Measurements from ENCODE around the gene ABCA7.

Gene ABCA7

GRCh38 chr19:1027650-1028061 is 12.3 kb upstream of the ABCA7 start:
- Histone ChIP-seq H3K4me1 (ENCODE audit: control insufficient read depth, insufficient read depth, low read length, unreplicated experiment) (peaks cover 5% of the 10 kb centered on the region), H3K27me3 (ENCODE audit: insufficient read depth, low read length) (no peaks in the 10 kb centered on the region), H2AFZ (ENCODE audit: low read length, unreplicated experiment) (no peak overlapping the region), H3K79me2 (ENCODE audit: control insufficient read depth, insufficient read depth, low read length, unreplicated experiment) (peaks cover 30% of the 10 kb centered on the region), H3K4me3 (ENCODE audit: low read depth, low read length) (peak overlapping the region; percentile 84), H3K27ac (ENCODE audit: low read depth, low read length) (0 out of 2 replicates have a peak overlapping the region, but pooled peaks have one; percentile 45), H3K36me3 (ENCODE audit: insufficient read depth, low read length) (no peaks in the 10 kb centered on the region)

- peaks cover 5% of the 10 kb centered on the region for H3K4me1 ChIP-seq (ENCODE audit: control insufficient read depth, insufficient read depth, low read length, unreplicated experiment)
- peak overlapping the region; percentile 45 for H3K27ac ChIP-seq (ENCODE audit: low read depth, low read length)
- peak overlapping the region; percentile 84 for H3K4me3 ChIP-seq (ENCODE audit: low read depth, low read length)
- no peaks in the 10 kb centered on the region for H3K27me3 ChIP-seq (ENCODE audit: insufficient read depth, low read length)
- H2AFZ ChIP-seq (ENCODE audit: low read length, unreplicated experiment) = no peak overlapping the region
- no peaks in the 10 kb centered on the region for H3K36me3 ChIP-seq (ENCODE audit: insufficient read depth, low read length)
- H3K79me2 ChIP-seq (ENCODE audit: control insufficient read depth, insufficient read depth, low read length, unreplicated experiment) = peaks cover 30% of the 10 kb centered on the region
Observed at GRCh38 chr19:1028062-1028926, 11.6 kb upstream of the ABCA7 start.

GRCh38 chr19:1032264-1032867 is 7.5 kb upstream of the ABCA7 start:
- H3K27me3 ChIP-seq (ENCODE audit: insufficient read depth, low read length) = no peaks in the 10 kb centered on the region
- H2AFZ ChIP-seq (ENCODE audit: low read length, unreplicated experiment) = no peak overlapping the region
- no peaks in the 10 kb centered on the region for H3K36me3 ChIP-seq (ENCODE audit: insufficient read depth, low read length)
- no peak overlapping the region for H3K27ac ChIP-seq (ENCODE audit: low read depth, low read length)
- peaks cover 5% of the 10 kb centered on the region for H3K4me1 ChIP-seq (ENCODE audit: control insufficient read depth, insufficient read depth, low read length, unreplicated experiment)
- no peak overlapping the region for H3K4me3 ChIP-seq (ENCODE audit: low read depth, low read length)
- H3K79me2 ChIP-seq (ENCODE audit: control insufficient read depth, insufficient read depth, low read length, unreplicated experiment) = peaks cover 21% of the 10 kb centered on the region

GRCh38 chr19:1035998-1036621 is 3.8 kb upstream of the ABCA7 start:
- Histone ChIP-seq H3K27me3 (ENCODE audit: insufficient read depth, low read length) (no peaks in the 10 kb centered on the region), H3K79me2 (ENCODE audit: control insufficient read depth, insufficient read depth, low read length, unreplicated experiment) (no peaks in the 10 kb centered on the region), H3K27ac (ENCODE audit: low read depth, low read length) (no peak overlapping the region), H2AFZ (ENCODE audit: low read length, unreplicated experiment) (no peak overlapping the region), H3K4me3 (ENCODE audit: low read depth, low read length) (no peak overlapping the region), H3K36me3 (ENCODE audit: insufficient read depth, low read length) (no peaks in the 10 kb centered on the region), H3K4me1 (ENCODE audit: control insufficient read depth, insufficient read depth, low read length, unreplicated experiment) (peaks cover 4% of the 10 kb centered on the region)

GRCh38 chr19:1037621-1038064 is 2.3 kb upstream of the ABCA7 start:
- Histone ChIP-seq H3K79me2 (ENCODE audit: control insufficient read depth, insufficient read depth, low read length, unreplicated experiment) (no peaks in the 10 kb centered on the region), H3K4me1 (ENCODE audit: control insufficient read depth, insufficient read depth, low read length, unreplicated experiment) (peaks cover 4% of the 10 kb centered on the region), H3K27me3 (ENCODE audit: insufficient read depth, low read length) (no peaks in the 10 kb centered on the region), H3K27ac (ENCODE audit: low read depth, low read length) (no peak overlapping the region), H2AFZ (ENCODE audit: low read length, unreplicated experiment) (no peak overlapping the region), H3K36me3 (ENCODE audit: insufficient read depth, low read length) (no peaks in the 10 kb centered on the region), H3K4me3 (ENCODE audit: low read depth, low read length) (no peak overlapping the region)

GRCh38 chr19:1038978-1039645 is 795 bp upstream of the ABCA7 start:
- Histone ChIP-seq H2AFZ (ENCODE audit: low read length, unreplicated experiment) (no peak overlapping the region), H3K4me3 (ENCODE audit: low read depth, low read length) (no peak overlapping the region)

GRCh38 chr19:1040476-1041271 is 767 bp downstream of the ABCA7 start:
- Histone ChIP-seq H3K36me3 (ENCODE audit: insufficient read depth, low read length) (no peaks in the 10 kb centered on the region), H2AFZ (ENCODE audit: low read length, unreplicated experiment) (no peak overlapping the region), H3K27me3 (ENCODE audit: insufficient read depth, low read length) (no peaks in the 10 kb centered on the region), H3K4me1 (ENCODE audit: control insufficient read depth, insufficient read depth, low read length, unreplicated experiment) (peaks cover 4% of the 10 kb centered on the region), H3K27ac (ENCODE audit: low read depth, low read length) (no peak overlapping the region), H3K79me2 (ENCODE audit: control insufficient read depth, insufficient read depth, low read length, unreplicated experiment) (no peaks in the 10 kb centered on the region), H3K4me3 (ENCODE audit: low read depth, low read length) (peak overlapping the region; percentile 75)

More at GRCh38 chr19:1038978-1039645, 795 bp upstream of the ABCA7 start:
- no peaks in the 10 kb centered on the region for H3K27me3 ChIP-seq (ENCODE audit: insufficient read depth, low read length)
- no peak overlapping the region for H3K27ac ChIP-seq (ENCODE audit: low read depth, low read length)
- H3K4me1 ChIP-seq (ENCODE audit: control insufficient read depth, insufficient read depth, low read length, unreplicated experiment) = peaks cover 4% of the 10 kb centered on the region
- H3K79me2 ChIP-seq (ENCODE audit: control insufficient read depth, insufficient read depth, low read length, unreplicated experiment) = no peaks in the 10 kb centered on the region
- H3K36me3 ChIP-seq (ENCODE audit: insufficient read depth, low read length) = no peaks in the 10 kb centered on the region

- no peaks in the 10 kb centered on the region for H3K36me3 ChIP-seq (ENCODE audit: insufficient read depth, low read length)
- no peak overlapping the region for H3K27ac ChIP-seq (ENCODE audit: low read depth, low read length)
- H2AFZ ChIP-seq (ENCODE audit: low read length, unreplicated experiment) = no peak overlapping the region
- no peaks in the 10 kb centered on the region for H3K27me3 ChIP-seq (ENCODE audit: insufficient read depth, low read length)
- peaks cover 4% of the 10 kb centered on the region for H3K4me1 ChIP-seq (ENCODE audit: control insufficient read depth, insufficient read depth, low read length, unreplicated experiment)
- H3K4me3 ChIP-seq (ENCODE audit: low read depth, low read length) = peak overlapping the region; percentile 75
- no peaks in the 10 kb centered on the region for H3K79me2 ChIP-seq (ENCODE audit: control insufficient read depth, insufficient read depth, low read length, unreplicated experiment)
Observed at GRCh38 chr19:1041272-1041834, 1.4 kb downstream of the ABCA7 start.

GRCh38 chr19:1041835-1042685 is 2.2 kb downstream of the ABCA7 start:
- Histone ChIP-seq H3K4me1 (ENCODE audit: control insufficient read depth, insufficient read depth, low read length, unreplicated experiment) (peaks cover 4% of the 10 kb centered on the region), H3K27me3 (ENCODE audit: insufficient read depth, low read length) (no peaks in the 10 kb centered on the region), H3K79me2 (ENCODE audit: control insufficient read depth, insufficient read depth, low read length, unreplicated experiment) (no peaks in the 10 kb centered on the region), H2AFZ (ENCODE audit: low read length, unreplicated experiment) (no peak overlapping the region), H3K27ac (ENCODE audit: low read depth, low read length) (no peak overlapping the region), H3K36me3 (ENCODE audit: insufficient read depth, low read length) (no peaks in the 10 kb centered on the region), H3K4me3 (ENCODE audit: low read depth, low read length) (no peak overlapping the region)
